GM19455 (cell line): ENCODE measurements around the gene NPNT.
A peak's percentile ranks its signal among the peaks of the same experiment; 100 is the strongest.
"Not testable (repeated sequence)": the region's sequence is repeated elsewhere in the genome, so short reads cannot be mapped to it uniquely, and the experiment has no call there.

Source experiments
- ATAC-seq: cut with Tn5 transposase; IDR thresholded peaks from one replicate; pipeline ENCODE4 v1.9.1; 2021; ENCODE audit not compliant: unreplicated experiment

The NPNT gene, protein sequence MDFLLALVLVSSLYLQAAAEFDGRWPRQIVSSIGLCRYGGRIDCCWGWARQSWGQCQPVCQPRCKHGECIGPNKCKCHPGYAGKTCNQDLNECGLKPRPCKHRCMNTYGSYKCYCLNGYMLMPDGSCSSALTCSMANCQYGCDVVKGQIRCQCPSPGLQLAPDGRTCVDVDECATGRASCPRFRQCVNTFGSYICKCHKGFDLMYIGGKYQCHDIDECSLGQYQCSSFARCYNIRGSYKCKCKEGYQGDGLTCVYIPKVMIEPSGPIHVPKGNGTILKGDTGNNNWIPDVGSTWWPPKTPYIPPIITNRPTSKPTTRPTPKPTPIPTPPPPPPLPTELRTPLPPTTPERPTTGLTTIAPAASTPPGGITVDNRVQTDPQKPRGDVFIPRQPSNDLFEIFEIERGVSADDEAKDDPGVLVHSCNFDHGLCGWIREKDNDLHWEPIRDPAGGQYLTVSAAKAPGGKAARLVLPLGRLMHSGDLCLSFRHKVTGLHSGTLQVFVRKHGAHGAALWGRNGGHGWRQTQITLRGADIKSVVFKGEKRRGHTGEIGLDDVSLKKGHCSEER

DNA sequence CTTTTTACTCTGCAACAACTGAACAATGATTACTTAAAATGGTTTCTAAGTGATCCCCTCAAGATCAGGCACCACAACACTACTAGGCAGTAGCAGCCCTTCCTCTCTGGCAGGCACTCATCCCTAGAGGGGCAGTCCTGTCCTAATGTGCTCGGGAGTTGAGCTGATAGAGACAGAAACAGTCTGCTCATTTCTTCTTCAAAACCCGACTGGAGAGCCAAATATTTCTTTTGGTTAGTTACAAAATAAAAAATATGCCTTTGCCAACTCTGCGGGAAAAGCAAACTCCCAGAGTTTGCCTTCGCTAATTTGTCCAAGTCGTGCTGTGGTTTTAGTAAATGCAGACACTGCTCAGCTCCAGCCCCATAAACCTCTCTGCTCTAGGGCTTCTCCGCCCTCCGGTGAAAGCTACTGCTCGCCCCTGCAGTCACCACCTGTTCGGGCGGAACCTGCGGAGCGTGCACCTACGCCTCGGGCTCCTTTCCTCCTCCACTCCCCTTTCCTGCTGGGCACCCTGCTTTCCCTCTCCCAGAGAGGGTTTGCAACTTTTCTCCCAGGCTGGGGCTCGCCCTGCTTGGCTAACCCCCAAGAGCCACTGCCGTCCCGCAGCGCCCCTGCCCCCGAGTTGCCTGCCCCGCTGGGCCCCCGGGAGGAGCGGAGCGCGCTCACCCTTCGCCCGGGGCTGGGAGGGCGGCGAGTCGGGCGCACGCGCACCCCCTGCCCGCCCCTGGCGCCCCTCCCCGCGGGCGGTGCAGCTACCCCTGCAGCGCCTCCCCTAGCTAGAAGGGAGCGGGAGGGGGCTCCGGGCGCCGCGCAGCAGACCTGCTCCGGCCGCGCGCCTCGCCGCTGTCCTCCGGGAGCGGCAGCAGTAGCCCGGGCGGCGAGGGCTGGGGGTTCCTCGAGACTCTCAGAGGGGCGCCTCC lies at the start of gene NPNT:
TSS of gene NPNT (plus strand) at position 812 of the 923 bp plus-strand sequence. CDS start 182 bp downstream, outside the sequence.
- ATAC-seq = peak; percentile 57

DNA sequence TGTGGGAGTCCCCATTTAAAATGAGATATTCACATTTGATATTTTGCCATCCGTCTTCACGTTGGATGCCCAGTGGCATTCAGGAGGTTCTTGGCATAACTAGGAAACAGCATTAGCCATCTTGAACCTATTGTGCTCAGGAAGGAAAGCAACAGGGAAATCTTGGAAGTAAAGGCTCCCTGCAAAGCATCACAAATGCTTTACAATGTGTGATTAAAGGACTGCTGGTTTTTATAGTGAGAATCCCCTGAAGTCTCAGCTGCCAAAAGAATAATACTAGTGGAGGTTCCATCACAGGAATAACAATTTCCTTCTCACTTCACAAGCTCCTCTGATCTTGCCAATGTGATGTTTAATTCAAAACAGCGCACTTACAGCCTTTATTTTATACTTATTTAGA lies 49.7 kb upstream of the NPNT start:
- no peak for ATAC-seq

DNA sequence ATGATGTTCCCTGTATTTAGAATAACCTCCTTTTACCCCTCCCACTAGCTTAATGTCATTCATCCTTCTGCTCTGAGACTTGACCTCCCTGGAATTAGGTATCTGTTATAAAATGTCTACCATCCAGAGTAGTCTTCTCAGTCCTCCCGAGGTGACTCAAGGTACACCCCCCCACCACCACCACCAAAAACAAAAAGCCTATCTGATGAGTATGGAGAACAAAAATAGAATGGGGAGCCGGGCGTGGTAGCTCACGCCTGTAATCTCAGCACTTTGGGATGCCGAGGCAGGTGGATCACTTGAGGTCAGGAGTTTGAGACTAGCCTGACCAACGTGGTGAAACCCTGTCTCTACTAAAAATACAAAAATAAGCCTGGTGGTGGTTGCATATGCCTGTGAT lies 46.9 kb upstream of the NPNT start:
- not testable (repeated sequence) for ATAC-seq

DNA sequence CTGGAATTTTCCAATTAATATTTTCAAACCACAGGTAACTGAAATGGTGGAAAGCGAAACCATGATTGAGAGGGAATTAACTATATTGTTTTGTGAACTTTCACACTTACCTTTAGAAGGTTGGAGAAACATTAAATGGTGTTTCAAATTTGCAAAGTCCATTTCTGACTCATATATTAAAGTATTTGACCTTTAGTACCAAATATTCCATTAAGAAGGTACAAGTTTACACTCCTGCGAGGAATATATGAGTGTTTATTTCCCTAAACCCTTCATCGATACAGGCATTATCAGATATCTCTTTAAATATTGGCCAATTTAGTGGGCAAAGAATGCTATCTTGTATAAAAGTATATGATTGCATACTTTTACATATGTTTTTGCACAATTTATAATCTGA lies 44.1 kb upstream of the NPNT start:
- no peak for ATAC-seq

DNA sequence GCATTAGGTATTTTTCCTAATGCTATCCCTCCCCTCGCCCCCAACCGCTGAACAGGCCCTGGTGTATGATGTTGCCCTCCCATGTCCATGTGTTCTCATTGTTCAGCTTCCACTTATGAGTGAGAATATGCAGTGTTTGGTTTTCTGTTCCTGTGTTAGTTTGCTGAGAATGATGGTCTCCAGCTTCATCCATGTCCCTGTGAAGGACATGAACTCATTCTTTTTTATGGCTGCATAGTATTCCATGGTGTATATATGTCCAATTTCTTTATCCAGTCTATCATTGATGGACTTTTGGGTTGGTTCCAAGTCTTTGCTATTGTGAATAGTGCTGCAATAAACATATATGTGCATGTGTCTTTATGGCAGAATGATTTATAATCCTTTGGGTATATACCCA lies 43.0 kb upstream of the NPNT start:
- ATAC-seq = not testable (repeated sequence)

DNA sequence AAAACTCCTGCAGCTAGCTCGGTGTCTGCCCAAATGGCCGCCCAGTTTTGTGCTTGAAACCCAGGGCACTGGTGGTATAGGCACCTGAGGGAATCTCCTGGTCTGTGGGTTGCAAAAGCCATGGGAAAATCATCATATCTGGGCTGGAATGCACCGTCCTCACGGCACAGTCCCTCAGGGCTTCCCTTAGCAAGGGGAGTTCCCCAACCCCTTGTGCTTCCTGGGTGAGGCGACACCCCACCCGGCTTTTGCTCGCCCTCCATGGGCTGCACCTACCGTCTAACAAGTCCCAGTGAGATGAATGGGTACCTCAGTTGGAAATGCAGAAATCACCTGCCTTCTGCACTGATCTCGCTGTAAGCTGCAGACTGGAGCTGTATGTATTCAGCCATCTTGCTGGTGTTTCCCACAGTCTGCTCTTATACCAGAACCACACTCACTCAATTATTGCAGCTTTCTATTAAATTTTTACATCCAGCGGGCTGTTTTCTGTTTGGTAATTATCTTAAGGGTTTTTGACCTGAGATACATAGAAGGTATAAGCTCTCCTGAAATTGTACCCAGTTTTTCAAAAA lies 36.7 kb upstream of the NPNT start:
- ATAC-seq = no peak

DNA sequence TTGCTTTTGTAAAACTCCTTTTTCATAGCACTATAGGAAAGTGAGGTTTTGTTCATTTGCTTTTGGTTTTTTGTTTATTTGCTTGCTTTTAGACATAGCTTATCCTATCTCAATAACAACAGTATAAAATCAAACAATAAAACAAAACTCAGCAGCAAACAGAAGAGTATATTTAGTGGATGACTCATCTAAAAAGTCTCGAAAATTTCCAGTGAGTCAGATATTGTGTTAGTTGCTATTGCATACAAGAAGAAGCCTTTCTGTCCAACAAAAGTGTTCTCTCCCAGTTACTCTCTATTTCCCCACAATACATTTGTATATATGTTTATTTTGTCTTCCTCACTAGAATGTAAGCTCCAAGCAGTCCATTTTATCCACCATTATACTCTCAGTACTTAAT lies 36.0 kb upstream of the NPNT start:
- ATAC-seq = no peak

DNA sequence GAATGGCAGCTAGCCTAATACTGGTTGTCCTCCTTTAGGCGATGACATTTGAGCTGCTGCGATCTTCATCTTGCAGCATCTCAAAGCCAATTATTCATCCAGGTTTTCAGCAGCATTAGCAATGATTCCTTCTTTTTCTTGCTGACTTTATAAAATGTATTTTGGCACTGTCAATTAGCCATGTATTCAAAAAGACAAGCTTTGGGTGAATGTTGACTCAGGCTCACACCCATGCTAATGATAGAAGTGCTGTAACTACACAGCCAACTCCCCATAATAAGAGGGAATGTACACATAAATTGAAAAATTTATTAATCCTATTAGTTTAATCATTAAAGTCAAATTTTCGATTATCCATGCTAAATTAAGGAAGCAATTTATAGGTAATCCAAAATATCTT lies 24.3 kb upstream of the NPNT start:
- ATAC-seq = no peak

DNA sequence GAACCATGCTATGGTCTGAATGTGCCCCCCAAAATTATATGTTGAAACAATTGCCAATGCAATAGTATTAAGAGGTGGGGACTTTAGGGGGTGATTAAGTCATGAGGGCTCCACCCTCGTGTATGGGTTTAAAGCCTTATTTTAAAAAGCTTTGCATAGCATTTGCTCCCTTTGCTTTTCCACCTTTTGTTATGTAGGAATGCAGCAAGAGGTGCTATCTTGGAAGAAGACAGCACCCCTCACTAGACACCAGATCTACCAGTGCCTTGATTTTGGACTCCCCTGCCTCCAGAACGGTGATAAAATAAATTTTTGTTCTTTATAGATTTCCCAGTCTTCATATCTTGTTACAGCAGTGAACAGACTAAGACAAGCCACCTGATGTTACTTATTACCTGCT lies 23.3 kb upstream of the NPNT start:
- no peak for ATAC-seq

DNA sequence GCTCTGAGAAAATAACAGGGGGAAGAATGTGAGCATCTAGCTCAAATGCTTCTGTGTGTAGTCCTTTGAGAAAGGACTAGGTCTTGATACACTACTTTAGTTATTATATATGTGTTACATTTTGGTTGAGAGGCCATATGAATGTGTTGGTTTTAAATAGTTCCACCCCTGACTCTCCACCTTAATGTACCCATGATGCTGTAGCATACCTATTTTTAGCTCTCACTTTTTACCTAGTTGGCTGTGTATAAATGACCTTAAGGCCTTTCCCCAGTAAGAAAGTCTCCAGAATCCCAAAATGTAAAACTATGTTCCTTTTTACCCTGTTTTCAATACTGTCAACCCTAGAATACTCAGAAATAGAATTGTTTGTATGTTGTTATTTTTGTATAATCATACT lies 20.0 kb upstream of the NPNT start:
- no peak for ATAC-seq

DNA sequence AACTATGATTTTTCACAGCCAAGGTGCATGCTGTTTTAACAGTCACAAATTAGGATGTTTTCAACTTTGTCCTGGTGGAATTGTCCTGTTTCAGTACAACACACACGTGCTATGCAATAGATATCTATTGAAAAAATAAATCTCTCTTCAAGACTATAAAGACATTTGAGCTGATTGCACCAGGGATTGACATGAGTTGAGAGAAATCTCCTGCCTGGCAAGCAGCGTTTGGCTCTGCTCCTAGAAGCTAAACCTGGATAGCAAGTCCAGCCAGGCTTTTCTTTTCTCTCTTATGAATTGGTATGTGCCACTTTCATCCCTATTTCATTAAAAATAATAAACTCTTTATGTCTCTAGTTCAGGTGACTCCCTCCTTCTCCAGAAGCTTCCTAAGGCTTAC lies 16.6 kb upstream of the NPNT start:
- no peak for ATAC-seq

DNA sequence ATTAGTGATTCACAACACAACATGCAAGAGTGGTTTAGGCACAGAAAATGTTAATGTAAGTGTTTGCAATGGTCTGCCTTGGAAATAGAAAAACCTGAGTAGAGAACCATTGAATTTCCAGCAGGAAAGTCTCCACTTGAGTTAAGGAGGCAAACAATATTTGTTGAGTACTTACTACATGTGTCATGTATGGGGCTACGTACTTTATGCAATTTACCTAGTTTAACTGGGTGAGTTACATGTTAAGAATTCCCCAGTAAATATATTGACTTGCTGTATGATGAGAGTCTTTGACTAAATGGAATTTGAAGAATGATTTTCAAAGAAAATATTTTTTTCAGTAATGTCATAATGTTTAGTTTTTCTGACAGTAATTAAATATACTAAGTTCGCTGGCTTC lies 7.8 kb upstream of the NPNT start:
- ATAC-seq = no peak

DNA sequence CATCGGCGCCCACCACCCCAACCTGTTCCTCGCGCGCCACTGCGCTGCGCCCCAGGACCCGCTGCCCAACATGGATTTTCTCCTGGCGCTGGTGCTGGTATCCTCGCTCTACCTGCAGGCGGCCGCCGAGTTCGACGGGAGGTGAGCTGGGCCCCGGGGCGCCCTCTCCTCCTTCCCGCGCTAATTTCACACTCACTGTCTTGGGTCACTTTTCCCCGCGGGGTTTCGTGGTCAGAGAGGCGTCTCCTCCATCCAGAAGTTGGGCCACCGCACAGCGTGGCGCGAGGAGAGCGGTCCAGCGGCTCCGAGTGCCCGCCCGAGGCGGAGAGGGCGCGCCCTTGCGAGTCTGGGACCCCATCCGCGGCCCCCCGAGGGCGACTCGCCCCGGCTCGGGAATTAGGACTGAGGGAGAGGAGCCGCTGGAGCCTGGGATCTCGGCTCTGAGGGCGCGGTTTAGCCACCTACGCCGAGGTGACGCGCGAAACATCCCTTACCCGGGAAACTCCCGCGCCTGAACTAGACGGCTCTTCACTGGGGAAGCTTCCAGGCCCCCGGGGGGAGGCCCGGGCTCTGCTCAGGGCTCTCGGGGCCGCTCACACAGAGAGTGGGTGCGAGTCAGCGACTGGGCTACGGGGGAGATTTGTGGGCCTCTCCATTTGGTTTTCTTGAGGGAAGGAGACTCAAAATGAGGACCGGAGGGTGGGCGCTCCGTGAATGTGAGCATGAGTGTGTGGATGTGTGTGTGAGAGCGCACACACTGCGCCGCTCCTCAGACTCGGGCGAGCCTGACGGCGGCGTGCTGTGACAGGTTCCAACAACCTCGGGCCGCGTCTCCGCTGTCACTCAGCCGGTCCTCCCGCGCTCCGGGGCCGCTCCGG lies 551 bp downstream of the NPNT start:
- peak; percentile 45 for ATAC-seq

DNA sequence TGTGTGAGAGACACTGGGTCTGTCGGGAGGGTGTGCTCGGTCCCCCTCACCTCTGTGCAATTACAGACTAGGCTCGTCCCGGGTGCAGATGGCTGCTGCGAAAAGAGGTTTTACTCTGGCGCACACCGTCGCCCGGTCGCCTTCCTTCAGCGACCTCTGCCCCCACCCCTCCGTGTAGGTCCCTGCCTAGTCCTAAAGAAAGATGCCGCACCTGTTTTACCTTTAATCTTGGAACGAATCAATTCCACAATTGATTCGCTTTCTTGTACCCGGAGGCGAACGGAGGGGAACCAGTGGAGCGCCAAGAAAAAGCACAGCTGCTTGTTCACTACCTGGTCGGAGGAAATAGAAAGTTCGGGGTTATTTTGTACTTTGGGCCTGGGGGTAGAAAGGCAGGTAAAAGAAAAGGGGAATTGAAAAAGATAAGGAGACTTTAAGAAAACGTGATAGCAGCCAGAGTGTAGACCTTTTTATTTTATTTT lies 1.2 kb downstream of the NPNT start:
- peak; percentile 8 for ATAC-seq

DNA sequence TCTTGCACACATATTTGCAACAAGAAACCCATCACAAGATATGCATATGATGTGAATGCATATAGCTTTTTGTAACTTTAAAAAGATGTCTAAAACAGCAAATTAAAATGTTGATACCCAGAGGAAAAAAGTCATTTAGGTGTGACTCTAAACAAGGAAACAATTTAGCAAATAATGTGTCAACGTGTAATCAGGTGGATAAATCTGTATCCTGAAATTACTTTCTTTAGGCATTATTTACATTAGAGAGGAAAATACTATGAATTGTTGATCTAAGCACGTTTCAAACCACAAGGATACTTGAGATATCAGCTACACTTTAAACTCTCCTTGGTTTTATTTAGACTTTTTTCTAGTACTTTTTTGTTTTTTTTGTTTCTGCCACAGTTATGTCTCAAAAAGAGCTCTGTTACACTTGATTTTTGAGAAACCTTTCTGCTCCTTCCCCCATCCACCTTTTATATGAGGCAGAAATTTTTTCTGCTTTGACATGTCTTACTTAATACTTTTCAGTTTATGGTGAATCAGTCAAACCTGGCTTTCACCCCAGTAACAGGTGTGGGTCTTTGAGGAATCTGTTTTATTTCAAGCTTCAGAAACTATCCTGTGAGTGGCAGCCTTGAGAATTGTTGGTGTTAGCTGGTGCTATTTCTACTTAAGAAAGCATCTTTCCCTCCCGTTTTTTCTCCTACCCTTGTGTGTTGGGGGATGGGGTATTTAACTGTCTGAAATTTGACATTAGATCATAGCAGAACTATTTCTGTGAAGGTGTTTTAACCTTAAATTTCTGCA lies 1.9 kb downstream of the NPNT start:
- ATAC-seq = no peak

DNA sequence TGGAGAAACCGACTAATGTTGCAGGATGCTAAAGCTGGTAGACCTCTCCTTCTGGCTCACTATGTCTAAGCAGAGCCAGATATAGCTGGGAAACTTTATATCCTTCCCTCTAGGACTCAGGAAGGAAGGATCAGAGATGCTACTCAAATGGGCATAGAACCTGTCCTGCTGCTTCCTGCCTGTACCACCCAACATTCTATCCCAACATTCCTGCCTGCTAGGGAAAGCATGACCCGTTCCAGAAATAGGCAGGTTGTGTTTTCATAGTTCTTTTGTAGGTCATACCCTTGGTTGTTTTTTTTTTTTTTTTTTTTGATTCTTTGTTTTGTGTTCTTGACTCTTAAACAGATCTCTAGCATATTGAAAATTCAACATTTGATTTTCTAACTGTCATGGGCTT lies 5.3 kb downstream of the NPNT start:
- no peak for ATAC-seq

DNA sequence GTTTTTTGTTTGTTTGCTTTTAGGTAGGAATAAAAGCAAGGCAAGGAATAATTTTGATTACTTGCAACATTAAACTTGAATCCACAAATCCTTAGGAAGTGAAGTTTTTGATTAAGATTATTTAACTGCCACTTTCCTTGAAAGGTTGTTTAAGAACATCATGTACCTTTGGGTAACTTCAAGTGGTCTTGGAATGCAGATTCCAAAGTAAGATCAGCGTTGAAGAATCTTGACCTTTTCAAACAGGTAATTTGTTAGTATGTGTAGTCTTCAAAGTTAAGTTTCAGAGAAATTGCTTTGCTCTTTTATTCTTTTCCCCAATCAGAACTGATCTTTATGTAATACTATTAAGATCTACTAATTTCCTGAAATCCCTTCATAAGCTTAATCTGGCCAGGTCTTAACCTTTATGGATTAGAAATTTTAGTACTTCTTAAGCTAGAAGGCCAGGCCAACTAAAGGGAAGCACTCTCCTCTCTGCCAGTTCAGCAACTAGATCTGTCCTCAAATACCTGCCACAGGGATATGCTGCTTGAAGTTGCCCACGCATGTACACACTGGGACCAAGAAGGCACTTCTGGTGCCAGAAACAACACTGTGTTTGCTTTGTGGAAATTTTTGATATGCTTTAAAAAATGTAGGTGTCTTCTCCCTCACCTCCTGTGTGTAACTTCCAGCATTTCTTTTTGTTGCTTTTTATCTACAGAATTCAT lies 7.4 kb downstream of the NPNT start:
- no peak for ATAC-seq

DNA sequence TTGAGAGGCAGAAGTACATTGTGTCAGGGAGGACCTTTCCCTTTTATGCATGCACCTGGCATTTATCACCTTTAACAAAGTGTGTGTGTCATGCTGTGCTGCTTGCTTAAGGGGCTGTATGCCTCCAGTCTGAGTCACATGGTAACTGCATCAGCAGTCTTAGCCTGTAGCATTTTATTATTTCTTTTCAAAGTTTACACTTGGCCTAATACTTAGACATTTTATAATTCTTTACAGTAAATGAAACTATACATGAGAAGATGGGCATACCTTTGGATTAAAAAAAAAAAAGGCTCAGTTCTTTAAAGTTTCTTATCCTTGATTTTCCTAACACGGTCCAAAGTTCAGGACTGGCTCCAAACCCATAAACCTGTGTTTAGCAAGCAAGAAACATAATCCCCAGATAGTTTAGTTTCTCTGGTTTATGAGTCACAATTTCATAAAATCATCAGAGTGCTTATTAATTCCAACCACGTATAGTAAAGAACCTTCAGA lies 14.6 kb downstream of the NPNT start:
- no peak for ATAC-seq

DNA sequence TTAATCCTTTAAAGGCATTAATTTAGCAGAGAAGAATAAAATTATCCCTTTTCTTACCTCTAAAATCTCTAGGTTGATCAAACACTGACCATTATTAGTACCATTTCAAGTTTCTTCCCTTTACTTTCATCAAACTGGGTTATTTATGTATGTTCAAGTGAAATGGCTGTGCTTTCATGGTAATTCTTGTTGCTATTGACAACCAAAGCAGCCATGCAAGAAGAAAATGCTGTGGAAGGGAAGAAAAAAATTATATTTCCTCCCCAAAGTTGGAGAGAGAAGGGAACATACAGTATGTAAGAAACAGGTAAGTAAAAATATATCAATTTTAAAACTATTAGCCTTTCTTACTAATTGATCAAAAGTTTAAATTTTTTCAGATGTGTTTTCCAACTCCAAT lies 16.2 kb downstream of the NPNT start:
- no peak for ATAC-seq
